Type B pancreatic cell (in vitro differentiated cells): ENCODE data around the gene KCNN3. TPM values are rescaled to one million over a fixed set of nuclear protein-coding genes. Genes with fewer than 3 reads are reported as not detected.
A peak's percentile ranks its signal among the peaks of the same experiment; 100 is the strongest.

Source experiments
- DNase-seq: peaks from one replicate; pipeline ENCODE4 v3.0.0; 2021; ENCODE audit warnings: mixed read lengths; ENCODE audit not compliant: unreplicated experiment; ENCODE audit errors: extremely low spot score
- H3K27ac Mint-ChIP-seq: 2 replicates; pipeline ENCODE4 v1.8.0; 2021; ENCODE audit warnings: mild to moderate bottlenecking, mixed read lengths
- H3K27me3 Mint-ChIP-seq: 2 replicates; pipeline ENCODE4 v1.8.0; 2021; ENCODE audit warnings: mixed read lengths
- H3K36me3 Mint-ChIP-seq: 2 replicates; pipeline ENCODE4 v1.8.0; 2021; ENCODE audit warnings: mixed read lengths
- H3K4me1 Mint-ChIP-seq: one replicate; pipeline ENCODE4 v1.8.0; 2021; ENCODE audit warnings: mixed read lengths; ENCODE audit not compliant: unreplicated experiment
- H3K4me3 Mint-ChIP-seq: 2 replicates; pipeline ENCODE4 v1.8.0; 2021; ENCODE audit warnings: mild to moderate bottlenecking, mixed read lengths
- H3K9me3 Mint-ChIP-seq: 2 replicates; pipeline ENCODE4 v1.8.0; 2021; ENCODE audit warnings: mixed read lengths
- CTCF ChIP-seq: fragments of 200-600 bp; sonication (generic); conservative IDR thresholded peaks from 2 replicates; pipeline ENCODE4 v1.5.0; 2021; ENCODE audit warnings: antibody characterized with exemption, mild to moderate bottlenecking
- total RNA-seq: library from RNA; stranded (reverse); gene quantifications from 2 replicates; pipeline ENCODE4 v1.2.1, GENCODE V29; 2021; ENCODE audit warnings: low replicate concordance

The KCNN3 gene
- total RNA-seq, 1 donor from 2014 or later: 3.8 TPM

GRCh38 chr1:154784924-154785531 lies 85.1 kb downstream of the KCNN3 start:
- no peaks in the 10 kb centered on the region for H3K27me3 Mint-ChIP-seq
- no peak for DNase-seq
- no peak for TF ChIP-seq CTCF
- H3K36me3 Mint-ChIP-seq: no peaks in the 10 kb centered on the region
- H3K9me3 Mint-ChIP-seq: no peaks in the 10 kb centered on the region
- peaks cover 16% of the 10 kb centered on the region for H3K4me1 Mint-ChIP-seq
- peak overlapping the region; percentile 13 for H3K27ac Mint-ChIP-seq
- no peak overlapping the region for H3K4me3 Mint-ChIP-seq

- no peak for DNase-seq
- Mint-ChIP-seq H3K27me3 (no peaks in the 10 kb centered on the region), H3K36me3 (no peaks in the 10 kb centered on the region), H3K4me3 (no peak overlapping the region), H3K4me1 (peaks cover 16% of the 10 kb centered on the region), H3K9me3 (no peaks in the 10 kb centered on the region), H3K27ac (no peak overlapping the region)
- no peak for TF ChIP-seq CTCF
These were observed 85.7 kb downstream of the KCNN3 start for GRCh38 chr1:154784416-154784815.

- peaks cover 16% of the 10 kb centered on the region for H3K4me1 Mint-ChIP-seq
- H3K27ac Mint-ChIP-seq: no peak overlapping the region
- TF ChIP-seq CTCF: no peak
- H3K9me3 Mint-ChIP-seq: no peaks in the 10 kb centered on the region
- H3K36me3 Mint-ChIP-seq: no peaks in the 10 kb centered on the region
- H3K4me3 Mint-ChIP-seq: no peak overlapping the region
- no peak for DNase-seq
- H3K27me3 Mint-ChIP-seq: no peaks in the 10 kb centered on the region
These were observed 86.1 kb downstream of the KCNN3 start for GRCh38 chr1:154783976-154784375.

GRCh38 chr1:154780541-154780940 lies 89.5 kb downstream of the KCNN3 start:
- H3K27ac Mint-ChIP-seq: no peak overlapping the region
- no peak for DNase-seq
- TF ChIP-seq CTCF: no peak
- H3K4me1 Mint-ChIP-seq: peaks cover 16% of the 10 kb centered on the region
- no peaks in the 10 kb centered on the region for H3K36me3 Mint-ChIP-seq
- no peaks in the 10 kb centered on the region for H3K27me3 Mint-ChIP-seq
- H3K4me3 Mint-ChIP-seq: no peak overlapping the region
- H3K9me3 Mint-ChIP-seq: no peaks in the 10 kb centered on the region

- H3K27me3 Mint-ChIP-seq: no peaks in the 10 kb centered on the region
These were observed 90.4 kb downstream of the KCNN3 start for GRCh38 chr1:154779551-154780189.

More at GRCh38 chr1:154779551-154780189, 90.4 kb downstream of the KCNN3 start:
- Mint-ChIP-seq H3K27ac (no peak overlapping the region), H3K36me3 (no peaks in the 10 kb centered on the region), H3K4me1 (peaks cover 12% of the 10 kb centered on the region), H3K9me3 (no peaks in the 10 kb centered on the region), H3K4me3 (no peak overlapping the region)
- no peak for TF ChIP-seq CTCF
- DNase-seq: no peak
